NCI-H345 (cell line): Measurements from ENCODE around the gene TMEM59L.

Experiments
- DNase-seq: peaks from one replicate; lab custom pipeline; 2025; lab: John Stamatoyannopoulos, UW

The TMEM59L gene

GRCh38 chr19:18608805-18609716, 3.6 kb upstream of the TMEM59L start:
- no peak for DNase-seq

DNA sequence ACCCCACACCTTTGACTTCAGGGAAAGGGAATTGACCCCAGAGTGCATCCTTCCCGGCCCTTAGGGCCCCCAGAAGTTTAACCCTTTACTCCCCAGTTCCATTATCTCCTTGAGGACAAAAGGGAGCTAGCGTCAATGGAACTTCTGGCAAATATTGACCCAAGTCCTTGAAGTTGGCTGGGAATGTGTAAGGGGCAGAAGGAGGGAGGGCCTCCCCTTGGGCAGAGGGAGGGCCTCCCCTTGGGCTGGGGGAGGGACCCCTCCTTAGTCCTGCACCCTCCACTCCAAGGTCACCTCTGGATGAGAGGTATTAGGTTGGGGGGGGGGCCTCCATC, 3.0 kb upstream of the TMEM59L start:
- no peak for DNase-seq

- no peak for DNase-seq
Measured at GRCh38 chr19:18610245-18610555, 2.5 kb upstream of the TMEM59L start.

GRCh38 chr19:18610556-18611326, 1.9 kb upstream of the TMEM59L start:
- DNase-seq: no peak

GRCh38 chr19:18611327-18612050, 1.2 kb upstream of the TMEM59L start:
- no peak for DNase-seq

- no peak for DNase-seq
Measured at GRCh38 chr19:18612051-18612771, 459 bp upstream of the TMEM59L start.

DNA sequence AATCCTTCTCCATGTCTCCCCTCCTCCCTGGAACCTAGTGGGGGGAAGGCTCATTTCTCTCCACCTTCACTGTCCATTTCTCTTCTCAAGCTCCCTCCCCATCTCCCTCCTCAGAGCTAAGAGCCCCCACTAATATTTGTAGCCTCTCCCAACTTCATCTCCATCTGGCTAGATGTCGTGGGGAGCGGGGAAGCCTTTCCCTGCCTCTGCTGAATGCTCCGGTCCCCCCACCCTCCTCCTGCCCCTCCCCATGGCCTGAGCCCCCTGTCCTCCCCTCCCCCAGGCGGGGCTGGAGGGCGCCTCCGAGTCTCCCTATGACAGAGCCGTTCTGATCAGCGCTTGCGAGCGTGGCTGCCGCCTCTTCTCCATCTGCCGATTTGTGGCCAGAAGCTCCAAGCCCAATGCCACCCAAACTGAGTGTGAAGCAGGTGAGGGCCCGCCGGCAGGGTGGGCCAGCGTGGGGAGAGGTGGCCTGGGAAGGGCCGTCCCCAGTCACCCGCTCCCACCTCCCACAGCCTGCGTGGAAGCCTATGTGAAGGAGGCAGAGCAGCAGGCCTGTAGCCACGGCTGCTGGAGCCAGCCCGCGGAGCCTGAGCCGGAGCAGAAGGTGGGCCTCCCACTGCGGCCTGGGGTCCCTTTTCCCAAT, 1.0 kb downstream of the TMEM59L start:
- DNase-seq: no peak

- DNase-seq: no peak
Measured at GRCh38 chr19:18616023-18616422, 3.4 kb downstream of the TMEM59L start.

DNA sequence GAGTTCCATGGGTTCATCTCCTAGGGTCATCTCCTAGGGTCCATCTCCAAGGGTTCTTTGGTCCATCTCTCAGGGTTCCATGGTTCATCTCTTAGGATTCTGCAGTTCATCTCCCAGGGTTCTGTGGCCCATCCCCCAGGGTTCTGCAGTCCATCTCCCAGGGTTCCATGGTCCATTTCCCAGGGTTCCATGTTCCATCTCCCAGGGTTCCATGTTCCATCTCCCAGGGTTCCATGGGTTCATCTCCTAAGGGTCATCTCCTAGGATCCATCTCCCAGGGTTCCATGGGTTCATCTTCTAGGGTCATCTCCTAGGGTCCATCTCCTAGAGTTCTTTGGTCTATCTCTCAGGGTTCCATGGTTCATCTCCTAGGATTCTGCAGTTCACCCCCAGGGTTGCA, 4.9 kb downstream of the TMEM59L start:
- no peak for DNase-seq

DNA sequence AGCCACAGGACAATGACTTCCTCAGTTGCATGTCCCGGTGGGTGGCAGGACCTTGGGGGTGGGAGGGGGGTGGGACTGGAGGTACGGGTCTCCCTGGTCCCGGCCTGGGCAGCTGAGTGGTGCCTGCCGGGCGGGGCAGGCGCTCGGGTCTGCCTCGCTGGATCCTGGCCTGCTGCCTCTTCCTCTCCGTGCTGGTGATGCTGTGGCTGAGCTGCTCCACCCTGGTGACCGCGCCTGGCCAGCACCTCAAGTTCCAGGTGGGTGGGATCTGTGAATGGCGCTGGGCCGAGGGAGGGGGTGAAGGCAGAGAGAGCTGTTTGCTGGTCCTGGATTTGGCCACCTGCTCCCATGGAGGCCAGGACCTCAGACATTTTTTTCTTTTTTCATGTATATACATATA, 5.6 kb downstream of the TMEM59L start:
- no peak for DNase-seq

DNA sequence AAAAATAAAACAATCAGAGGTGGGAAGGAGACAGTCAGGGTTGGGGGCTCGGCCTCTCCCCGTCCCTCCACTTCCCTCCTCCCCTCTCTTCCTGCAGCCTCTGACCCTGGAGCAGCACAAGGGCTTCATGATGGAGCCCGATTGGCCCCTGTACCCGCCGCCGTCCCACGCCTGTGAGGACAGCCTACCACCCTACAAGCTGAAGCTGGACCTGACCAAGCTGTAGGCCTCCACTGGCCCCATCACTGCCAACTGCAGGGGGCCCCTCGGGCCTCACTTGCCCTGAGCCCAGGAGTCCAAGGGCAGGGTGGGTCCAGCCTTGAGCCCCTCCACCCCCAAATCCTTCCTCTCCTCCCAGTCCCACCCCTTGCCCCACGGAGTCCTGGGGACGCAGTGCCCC, 7.6 kb downstream of the TMEM59L start:
- no peak for DNase-seq

DNA sequence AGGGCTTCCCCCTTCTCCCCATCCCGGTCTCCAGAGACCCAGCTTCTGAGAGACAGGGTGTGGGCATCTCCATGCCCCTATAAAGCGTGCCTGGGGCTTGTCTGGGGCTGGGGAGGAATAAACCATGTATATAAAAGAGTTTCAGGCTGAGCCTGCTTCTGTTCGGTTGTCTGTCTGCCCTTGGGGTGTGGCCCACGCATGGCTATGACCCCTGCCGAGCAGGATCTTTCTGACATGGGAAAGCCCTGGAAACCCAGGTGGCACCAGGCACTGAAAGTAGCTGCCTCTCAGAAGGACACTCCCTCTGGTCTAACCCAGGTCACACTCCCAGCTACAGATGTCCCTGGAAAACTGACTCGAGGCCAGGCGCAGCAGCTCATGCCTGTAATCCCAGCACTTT, 8.2 kb downstream of the TMEM59L start:
- DNase-seq: no peak

- no peak for DNase-seq
Measured at GRCh38 chr19:18626906-18627305, 14.2 kb downstream of the TMEM59L start.

DNA sequence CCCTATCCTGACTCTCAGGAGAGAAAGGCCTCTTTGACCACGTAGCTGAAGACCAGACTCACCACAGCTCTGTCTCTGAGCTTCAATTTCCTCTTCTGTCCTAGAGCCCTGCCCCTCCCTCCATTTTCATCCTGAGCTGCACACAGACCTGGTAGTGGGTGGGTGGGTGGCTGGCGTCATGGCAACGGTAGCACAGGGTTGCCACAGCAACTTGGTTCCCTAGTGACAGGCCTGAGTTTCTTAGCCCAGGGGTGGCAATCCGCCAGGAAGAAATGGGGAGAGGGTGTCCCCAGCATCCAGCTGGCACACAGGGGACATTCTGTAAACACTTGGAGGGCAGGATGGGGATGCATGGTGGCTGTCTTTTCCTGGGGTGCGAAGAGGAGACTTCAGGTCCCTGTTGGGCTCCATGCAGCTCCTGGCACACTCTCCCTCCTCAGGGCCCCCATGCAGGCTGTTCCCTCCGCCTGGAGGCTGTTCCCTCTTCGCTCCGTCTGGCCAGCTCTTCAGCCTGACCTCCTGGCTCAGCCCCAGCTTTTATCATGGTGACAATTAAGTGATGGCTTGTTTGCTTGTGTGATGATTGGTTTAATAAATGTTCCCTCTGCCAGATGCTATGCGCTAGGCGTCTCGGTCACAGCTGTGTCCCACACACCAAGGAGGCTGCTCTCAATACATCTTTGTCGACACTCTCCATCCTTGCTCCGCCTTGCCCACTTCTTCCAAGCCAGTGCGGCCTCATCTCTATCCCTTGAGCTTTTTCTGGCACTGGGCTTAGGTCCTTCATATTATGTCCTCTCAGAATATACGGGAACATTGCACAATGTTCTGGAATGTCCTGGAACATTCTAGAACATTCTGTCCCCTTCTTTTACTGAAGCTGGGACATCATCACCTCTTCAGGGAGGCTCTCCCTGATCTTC, 16.8 kb downstream of the TMEM59L start:
- DNase-seq: no peak

GRCh38 chr19:18633321-18633720, 20.7 kb downstream of the TMEM59L start:
- DNase-seq: peak; percentile 11

DNA sequence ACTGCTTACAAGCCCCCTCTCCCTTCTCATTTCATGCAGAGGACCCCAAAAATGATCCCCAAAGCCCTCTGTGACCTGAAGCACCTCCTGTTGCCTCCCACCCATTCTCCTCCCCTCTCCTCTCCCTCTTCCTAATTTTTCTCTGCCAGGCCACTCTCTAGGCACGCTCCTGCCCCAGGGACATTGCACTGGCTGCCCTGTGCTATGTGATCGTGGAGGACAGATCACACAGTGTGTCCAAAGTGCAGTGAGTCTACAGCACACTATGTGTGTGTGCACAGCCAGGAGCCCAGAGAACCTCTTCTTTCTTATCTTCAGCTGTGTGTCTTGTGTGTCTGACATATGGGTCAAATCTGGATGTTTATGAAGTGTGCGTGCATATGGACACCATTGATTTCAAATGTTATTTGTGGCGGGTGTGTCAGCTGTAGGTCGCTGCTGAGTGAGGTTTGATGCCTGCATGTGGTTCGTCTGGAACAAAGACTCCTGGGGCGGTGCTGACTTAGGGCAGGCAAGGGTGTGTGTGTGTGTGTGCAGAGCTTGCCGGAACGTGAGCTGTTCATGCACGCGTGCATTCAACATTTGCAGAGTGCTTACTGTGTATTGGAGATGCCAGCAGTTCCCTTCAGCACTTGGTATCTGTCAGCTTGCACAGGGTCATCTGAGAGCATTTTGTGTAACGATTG, 22.1 kb downstream of the TMEM59L start:
- DNase-seq: no peak

DNA sequence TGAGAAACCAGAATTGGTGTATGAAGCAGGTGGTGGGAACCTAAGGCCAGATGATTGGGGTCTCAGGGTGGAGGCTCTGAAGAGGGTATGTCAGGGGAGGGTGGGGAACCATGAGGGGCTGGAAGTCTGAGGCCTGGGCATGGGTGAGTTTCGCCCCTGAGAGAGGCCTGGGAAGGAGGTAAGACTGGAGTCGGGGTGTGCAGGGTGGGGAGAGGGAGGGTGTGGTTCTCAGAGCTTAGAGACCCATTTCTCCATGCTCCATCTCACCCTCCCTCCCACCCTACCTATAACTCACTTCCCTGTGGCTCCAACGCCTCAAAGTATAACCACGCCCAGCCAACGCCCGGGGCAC, 23.1 kb downstream of the TMEM59L start:
- no peak for DNase-seq

DNA sequence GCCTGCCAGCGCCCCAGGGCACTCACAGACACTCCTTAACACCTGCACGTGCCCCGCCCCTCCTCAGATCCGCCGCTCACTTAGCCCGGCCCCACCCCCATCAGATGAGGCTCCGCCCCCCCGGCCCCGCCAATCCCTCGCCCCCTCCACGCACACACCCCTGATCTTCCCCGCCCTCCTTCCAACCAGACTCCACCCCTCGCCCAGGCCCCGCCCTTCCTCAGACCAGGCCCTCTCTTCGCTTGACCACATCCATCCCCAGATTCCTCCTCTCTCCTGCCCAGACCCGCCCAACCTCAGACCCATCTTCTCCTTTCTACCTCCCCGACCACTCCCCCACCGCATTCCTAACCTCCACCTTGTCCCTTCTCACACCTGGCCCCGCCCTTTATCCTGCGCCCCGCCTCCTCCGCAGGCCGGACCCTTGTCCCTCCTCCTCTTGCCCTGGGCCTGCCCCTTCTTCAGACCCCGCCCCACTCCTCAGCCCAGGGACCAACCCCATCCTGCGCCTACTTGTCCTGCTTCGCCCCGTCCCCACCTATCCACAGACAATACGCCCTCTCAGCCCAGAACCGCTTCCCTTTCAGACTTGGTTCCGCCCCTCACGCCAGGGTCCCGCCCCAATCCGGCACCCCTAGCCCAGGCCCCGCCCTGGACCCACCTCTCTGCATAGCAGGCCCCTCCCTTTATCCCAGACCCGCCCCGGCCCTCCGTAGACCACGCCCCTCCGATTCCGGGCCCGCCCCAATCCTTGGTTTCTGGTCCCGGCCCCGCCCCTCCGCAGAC, 23.7 kb downstream of the TMEM59L start:
- peak; percentile 92 for DNase-seq

DNA sequence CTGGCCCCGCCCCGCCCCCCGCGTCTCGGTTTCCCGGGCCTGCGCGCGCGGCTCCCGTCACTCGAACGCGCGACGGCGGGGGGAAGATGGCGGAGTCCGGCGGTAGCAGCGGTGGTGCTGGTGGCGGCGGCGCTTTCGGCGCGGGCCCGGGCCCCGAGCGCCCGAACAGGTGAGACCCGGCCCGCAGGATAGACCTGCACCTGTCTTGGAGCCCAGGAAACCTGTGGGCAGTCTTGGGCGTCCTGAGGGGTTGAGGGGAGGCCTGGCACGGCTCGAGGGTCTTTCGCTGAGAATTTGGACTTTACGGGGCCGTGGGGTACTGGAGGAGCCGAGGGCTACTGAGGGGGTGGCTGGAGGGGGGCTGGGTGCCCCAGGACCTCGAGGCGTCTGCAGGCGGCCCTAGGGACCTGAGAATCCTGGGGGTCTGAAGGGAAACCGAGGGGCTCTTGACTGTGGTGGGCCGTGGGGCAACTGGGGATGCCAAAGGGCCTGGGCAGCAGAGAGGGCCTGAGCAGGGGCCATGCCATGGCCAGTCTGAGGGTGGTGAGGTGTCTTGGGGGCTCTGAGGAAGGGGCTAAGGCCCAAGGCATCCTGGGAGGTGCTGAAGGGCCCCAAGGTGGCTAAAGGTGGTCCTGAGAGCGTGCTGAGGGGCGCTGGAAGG, 24.4 kb downstream of the TMEM59L start, which contains the start of gene KLHL26:
Gene KLHL26 (plus strand): TSS at position 60 of the 661 bp plus-strand sequence. CDS start 27 bp downstream, at position 87.
- no peak for DNase-seq
